Esophagus muscularis mucosa (tissue), 4 donors: ENCODE data around the gene LMAN2L. TPM values are rescaled to one million over a fixed set of nuclear protein-coding genes. Genes with fewer than 3 reads are reported as not detected.

Source experiments
- DNase-seq: peaks from one replicate; pipeline ENCODE4 v3.0.0-alpha.2; 2017; ENCODE audit errors: extremely low spot score
- H3K27ac ChIP-seq, 4 donors: fragments of 200-600 bp; sonication (generic); replicated peaks in 1 of 4; 1 replicate in 3 of 4; 2 replicates in 1 of 4; pipeline ENCODE4 v1.5.1; 2016 to 2019; ENCODE audit warnings: mild to moderate bottlenecking in 1 of 4
- H3K27me3 ChIP-seq, 4 donors: fragments of 200-600 bp; sonication (generic); one replicate each; pipeline versions ENCODE4 v1.5.1 to v1.6.0; 2016 to 2019
- H3K36me3 ChIP-seq, 4 donors: fragments of 200-600 bp; sonication (generic); one replicate each; pipeline ENCODE4 v1.5.1; 2016 to 2019
- H3K4me1 ChIP-seq, 4 donors: fragments of 200-600 bp; sonication (generic); one replicate each; pipeline ENCODE4 v1.5.1; 2016 to 2019
- H3K4me3 ChIP-seq, 4 donors: fragments of 200-600 bp; sonication (generic); 1 replicate in 2 of 4; 2 replicates in 2 of 4; pipeline ENCODE4 v1.5.1; 2016 to 2019; ENCODE audit warnings: mild to moderate bottlenecking in 4 of 4, moderate library complexity in 1 of 4
- H3K9me3 ChIP-seq, 4 donors: fragments of 200-600 bp; sonication (generic); 1 replicate in 3 of 4; 2 replicates in 1 of 4; pipeline ENCODE4 v1.5.1; 2016 to 2019
- EP300 ChIP-seq: sonication (generic); formaldehyde crosslinking; IDR thresholded peaks from one replicate; pipeline ENCODE4 v1.6.1; 2017; ENCODE audit warnings: antibody characterized with exemption
- POLR2A ChIP-seq: fragments of 450-650 bp; IDR thresholded peaks from one replicate; pipeline ENCODE4 v1.6.1; 2017; ENCODE audit warnings: antibody characterized with exemption, moderate library complexity, mild to moderate bottlenecking, low read depth
- POLR2AphosphoS5 ChIP-seq, 2 donors: sonication (generic); formaldehyde crosslinking; IDR thresholded peaks; one replicate each; pipeline ENCODE4 v1.6.1; 2017; ENCODE audit warnings: antibody characterized with exemption in 2 of 2
- whole genome bisulfite sequencing: methylation state at CpG from one replicate; pipeline ENCODE4 v1.1.5; 2018; 5-methylcytosine and 5-hydroxymethylcytosine counted together
- intact Hi-C: fragments of 100-400 bp; cut with DNase I; formaldehyde crosslinking; loops from one replicate; pipeline ENCODE4 v1.15.1; 2023
- total RNA-seq, 4 donors: library from RNA; depleted of rRNA; stranded (reverse); fragments of >200 nt; gene quantifications; one replicate each; pipeline versions ENCODE4 v1.1.0 to v1.2.1, GENCODE V29; 2016
- TF ChIP-seq, protein P1 (sequence below), 3 experiments: fragments of 200-600 bp in 2 of 3; fragments of 450-650 bp in 1 of 3; sonication (generic) in 2 of 3; IDR thresholded peaks; one replicate each; pipeline ENCODE4 v1.5.1; 2017 to 2019; ENCODE audit warnings: antibody characterized with exemption in 3 of 3, mild to moderate bottlenecking in 2 of 3, moderate library complexity in 1 of 3

LMAN2L gene
- total RNA-seq, 4 donors from 2014 or later = 13.7 to 22.1 (median 21.2) TPM

DNA sequence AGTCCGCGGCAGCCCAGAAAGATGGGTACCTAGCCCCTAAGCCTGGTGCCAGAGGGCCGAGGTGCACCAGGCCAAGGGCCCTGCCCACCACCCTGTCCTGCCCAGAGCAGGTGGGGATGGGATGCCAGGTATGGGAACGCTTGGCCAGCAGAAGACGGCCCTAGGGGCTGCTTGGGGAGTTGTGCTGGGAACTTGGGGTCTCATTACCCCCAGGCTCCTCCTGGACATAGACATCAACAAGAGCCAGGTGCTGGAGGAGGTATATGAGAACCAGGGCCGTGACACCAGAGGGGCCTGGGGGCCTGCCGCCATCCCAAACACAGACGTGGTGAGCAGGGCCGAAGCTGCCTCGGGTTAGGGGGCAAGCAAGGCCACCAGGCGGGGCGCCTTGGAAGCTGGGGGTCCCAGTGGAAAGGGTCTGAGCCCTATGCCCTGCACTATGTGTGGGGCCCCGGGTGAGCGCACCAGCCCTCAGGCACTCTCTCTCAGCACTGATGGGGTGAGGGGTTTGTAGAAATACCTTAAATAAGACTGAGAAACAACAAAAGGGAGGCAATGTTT lies 50.4 kb downstream of the LMAN2L start:
- no peak for DNase-seq
- peaks cover 0 to 25% (median 0%) of the 10 kb centered on the region in 4 donors for H3K27me3 ChIP-seq
- 97% methylated on average over 8 of the region's 14 CpGs for WGBS
- no peaks in the 10 kb centered on the region for H3K36me3 ChIP-seq
- intact Hi-C loops = no loop called here
- TF ChIP-seq POLR2AphosphoS5 (IDR thresholded peaks at IDR 0.05) (no peak), POLR2A (no peak)
- TF ChIP-seq, protein P1, sequence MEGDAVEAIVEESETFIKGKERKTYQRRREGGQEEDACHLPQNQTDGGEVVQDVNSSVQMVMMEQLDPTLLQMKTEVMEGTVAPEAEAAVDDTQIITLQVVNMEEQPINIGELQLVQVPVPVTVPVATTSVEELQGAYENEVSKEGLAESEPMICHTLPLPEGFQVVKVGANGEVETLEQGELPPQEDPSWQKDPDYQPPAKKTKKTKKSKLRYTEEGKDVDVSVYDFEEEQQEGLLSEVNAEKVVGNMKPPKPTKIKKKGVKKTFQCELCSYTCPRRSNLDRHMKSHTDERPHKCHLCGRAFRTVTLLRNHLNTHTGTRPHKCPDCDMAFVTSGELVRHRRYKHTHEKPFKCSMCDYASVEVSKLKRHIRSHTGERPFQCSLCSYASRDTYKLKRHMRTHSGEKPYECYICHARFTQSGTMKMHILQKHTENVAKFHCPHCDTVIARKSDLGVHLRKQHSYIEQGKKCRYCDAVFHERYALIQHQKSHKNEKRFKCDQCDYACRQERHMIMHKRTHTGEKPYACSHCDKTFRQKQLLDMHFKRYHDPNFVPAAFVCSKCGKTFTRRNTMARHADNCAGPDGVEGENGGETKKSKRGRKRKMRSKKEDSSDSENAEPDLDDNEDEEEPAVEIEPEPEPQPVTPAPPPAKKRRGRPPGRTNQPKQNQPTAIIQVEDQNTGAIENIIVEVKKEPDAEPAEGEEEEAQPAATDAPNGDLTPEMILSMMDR (IDR thresholded peaks at IDR 0.05) = no peak
- H3K9me3 ChIP-seq = no peaks in the 10 kb centered on the region
- peaks cover 6 to 12% (median 9%) of the 10 kb centered on the region in 4 donors for H3K4me1 ChIP-seq
- no peak overlapping the region for H3K27ac ChIP-seq
- H3K4me3 ChIP-seq = no peak overlapping the region

DNA sequence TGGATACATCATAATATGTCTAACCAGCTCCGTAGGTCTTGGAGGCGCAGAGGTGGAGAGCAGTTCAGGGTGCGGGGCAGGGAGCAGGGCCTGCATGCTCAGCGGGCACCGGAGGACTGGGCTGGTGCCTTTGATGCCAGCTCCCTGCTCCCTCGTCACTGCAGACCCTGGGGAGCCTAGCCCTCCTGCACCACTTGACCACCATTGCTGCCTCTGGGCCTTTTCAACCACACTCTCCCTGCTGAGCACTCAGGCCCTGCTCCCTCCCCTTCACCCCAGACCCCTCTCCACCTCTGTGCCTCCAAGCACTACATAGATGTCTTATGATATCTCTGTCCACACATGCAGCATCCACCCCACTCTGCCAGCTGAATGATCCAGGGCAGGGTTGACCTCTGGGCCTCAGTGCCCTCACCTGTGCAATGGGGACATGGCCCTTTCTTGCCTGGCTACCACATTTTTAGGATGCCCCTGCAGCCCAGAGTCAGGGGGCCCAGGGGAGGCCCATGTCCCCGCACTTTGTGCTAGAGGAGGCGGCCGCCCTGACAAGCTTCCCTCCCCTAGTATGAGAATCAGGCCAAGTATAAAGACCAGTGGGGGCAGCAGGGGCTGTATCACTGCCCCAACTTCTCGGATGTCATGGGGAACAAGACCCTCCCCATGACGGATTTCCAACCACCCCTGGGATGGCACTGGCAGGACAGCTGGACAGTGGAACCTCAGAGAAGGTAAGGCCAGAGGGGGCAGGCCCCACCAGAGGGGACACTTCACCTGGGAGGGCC lies 51.0 kb downstream of the LMAN2L start:
- intact Hi-C loops = no loop called here
- DNase-seq = no peak
- Histone ChIP-seq H3K27me3 (peaks cover 0 to 25% (median 0%) of the 10 kb centered on the region in 4 donors), H3K27ac (no peak overlapping the region), H3K4me1 (peaks cover 6 to 12% (median 9%) of the 10 kb centered on the region in 4 donors), H3K4me3 (no peak overlapping the region), H3K9me3 (no peaks in the 10 kb centered on the region), H3K36me3 (no peaks in the 10 kb centered on the region)
- TF ChIP-seq EP300 (no peak), POLR2AphosphoS5 (IDR thresholded peaks at IDR 0.05) (no peak), POLR2A (no peak)
- TF ChIP-seq, protein P1 (IDR thresholded peaks at IDR 0.05) = no peak
- 83% methylated on average over 6 of the region's 11 CpGs for WGBS

- H3K27me3 ChIP-seq = peaks cover 0 to 25% (median 0%) of the 10 kb centered on the region in 4 donors
- H3K4me3 ChIP-seq = no peak overlapping the region
- H3K9me3 ChIP-seq = no peaks in the 10 kb centered on the region
- H3K4me1 ChIP-seq = peaks cover 6 to 12% (median 9%) of the 10 kb centered on the region in 4 donors
- 86% methylated on average over 23 of the region's 27 CpGs for WGBS
- TF ChIP-seq POLR2AphosphoS5 (IDR thresholded peaks at IDR 0.05) (no peak), EP300 (no peak), POLR2A (no peak)
- TF ChIP-seq, protein P1 (IDR thresholded peaks at IDR 0.05) = no peak
- intact Hi-C loops = no loop called here
- H3K36me3 ChIP-seq = no peaks in the 10 kb centered on the region
- DNase-seq = no peak
- H3K27ac ChIP-seq = no peak overlapping the region
These were observed 51.9 kb downstream of the LMAN2L start for GRCh38 chr2:96687711-96688640.

DNA sequence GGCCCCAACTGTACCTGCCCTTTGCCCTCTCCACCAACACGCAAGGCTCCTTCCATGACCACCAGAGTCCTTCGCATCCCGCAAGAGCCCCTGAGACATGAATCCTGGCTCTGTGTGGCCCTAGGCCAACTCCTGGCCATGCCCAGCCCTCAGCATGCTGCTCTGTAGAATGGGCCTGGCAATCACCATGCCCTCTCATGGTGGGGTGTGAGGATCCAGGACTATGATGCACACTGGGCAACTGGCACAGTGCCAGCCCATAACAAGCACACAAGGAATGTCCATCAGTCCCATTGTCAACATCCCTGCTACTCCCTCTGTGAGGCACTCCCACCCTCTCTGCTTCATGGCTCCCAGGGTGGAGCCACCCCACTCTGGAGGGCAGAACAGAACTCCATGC lies 52.6 kb downstream of the LMAN2L start:
- H3K4me3 ChIP-seq = no peak overlapping the region
- no peak overlapping the region for H3K27ac ChIP-seq
- no peaks in the 10 kb centered on the region for H3K9me3 ChIP-seq
- no peak for TF ChIP-seq EP300
- TF ChIP-seq, protein P1 (IDR thresholded peaks at IDR 0.05) = no peak
- TF ChIP-seq POLR2A = no peak
- DNase-seq = no peak
- WGBS = 100% methylated on average over 3 of the region's 3 CpGs
- H3K4me1 ChIP-seq = peaks cover 6 to 12% (median 9%) of the 10 kb centered on the region in 4 donors
- H3K27me3 ChIP-seq = peaks cover 0 to 25% (median 0%) of the 10 kb centered on the region in 4 donors
- H3K36me3 ChIP-seq = no peaks in the 10 kb centered on the region
- intact Hi-C loops = no loop called here
